CMK (cell line): ENCODE results near the gene CREB3L4.
"Not testable (repeated sequence)": the region's sequence is repeated elsewhere in the genome, so short reads cannot be mapped to it uniquely, and the experiment has no call there.

ENCODE experiments used
- DNase-seq: peaks from one replicate; pipeline ENCODE4 v3.0.0-alpha.2; 2010; ENCODE audit warnings: low read depth

The CREB3L4 gene

DNA sequence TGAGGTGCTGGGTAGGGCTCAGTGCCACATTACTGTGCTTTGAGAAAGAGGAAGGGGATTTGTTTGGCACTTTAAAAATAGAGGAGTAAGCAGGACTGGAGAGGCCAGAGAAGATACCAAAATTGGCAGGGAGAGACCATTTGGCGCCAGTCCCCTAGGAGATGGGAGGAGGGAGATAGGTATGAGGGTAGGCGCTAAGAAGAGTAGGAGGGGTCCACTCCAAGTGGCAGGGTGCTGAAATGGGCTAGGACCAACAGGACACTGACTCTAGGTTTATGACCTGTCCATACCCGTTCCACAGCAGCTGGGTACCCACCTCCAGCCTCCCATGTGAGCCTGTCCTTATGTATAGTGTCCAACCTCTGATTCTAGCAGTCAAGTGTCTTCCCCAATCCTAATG is 8.2 kb upstream of the CREB3L4 start:
- DNase-seq = no peak

DNA sequence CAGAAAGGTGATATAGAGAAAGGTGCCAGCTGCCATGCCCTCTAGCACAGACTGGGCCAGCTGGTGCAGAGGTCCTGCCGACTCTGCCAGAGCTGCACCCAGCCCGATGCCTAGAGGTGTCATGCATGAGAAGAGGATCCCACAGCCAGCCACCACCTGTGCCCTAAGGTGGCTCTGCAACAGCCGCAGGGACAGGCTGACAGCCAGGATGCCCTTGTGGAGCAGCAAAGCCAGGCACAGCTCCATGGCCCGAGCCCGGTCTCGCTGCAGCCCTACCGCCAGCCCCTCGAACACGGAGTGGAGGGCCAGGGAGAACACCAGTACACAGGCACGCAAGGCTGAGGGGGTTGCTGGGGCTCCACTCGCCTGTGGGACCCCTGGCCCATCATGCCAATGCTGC is 7.5 kb upstream of the CREB3L4 start:
- DNase-seq = no peak

DNA sequence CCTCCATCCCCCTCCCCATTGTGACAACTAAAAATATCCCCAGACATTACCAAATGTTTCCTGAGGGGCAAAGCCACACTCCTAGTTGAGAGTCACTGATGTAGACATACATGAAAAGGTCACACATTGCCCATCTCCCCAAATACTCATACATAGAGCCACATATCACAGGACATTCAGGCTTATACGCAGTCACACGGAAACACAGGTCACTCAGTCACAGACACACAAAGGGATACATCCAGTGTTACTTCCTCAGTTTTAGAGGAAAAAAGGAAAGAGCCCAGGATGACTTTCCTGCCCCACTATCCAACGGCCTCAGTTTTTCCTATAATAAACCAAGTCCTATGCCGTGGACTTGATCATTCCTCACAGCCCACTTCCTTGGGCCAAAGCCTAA is 6.3 kb upstream of the CREB3L4 start:
- DNase-seq = no peak

GRCh38 chr1:153962088-153963029 is 5.3 kb upstream of the CREB3L4 start:
- DNase-seq = no peak

DNA sequence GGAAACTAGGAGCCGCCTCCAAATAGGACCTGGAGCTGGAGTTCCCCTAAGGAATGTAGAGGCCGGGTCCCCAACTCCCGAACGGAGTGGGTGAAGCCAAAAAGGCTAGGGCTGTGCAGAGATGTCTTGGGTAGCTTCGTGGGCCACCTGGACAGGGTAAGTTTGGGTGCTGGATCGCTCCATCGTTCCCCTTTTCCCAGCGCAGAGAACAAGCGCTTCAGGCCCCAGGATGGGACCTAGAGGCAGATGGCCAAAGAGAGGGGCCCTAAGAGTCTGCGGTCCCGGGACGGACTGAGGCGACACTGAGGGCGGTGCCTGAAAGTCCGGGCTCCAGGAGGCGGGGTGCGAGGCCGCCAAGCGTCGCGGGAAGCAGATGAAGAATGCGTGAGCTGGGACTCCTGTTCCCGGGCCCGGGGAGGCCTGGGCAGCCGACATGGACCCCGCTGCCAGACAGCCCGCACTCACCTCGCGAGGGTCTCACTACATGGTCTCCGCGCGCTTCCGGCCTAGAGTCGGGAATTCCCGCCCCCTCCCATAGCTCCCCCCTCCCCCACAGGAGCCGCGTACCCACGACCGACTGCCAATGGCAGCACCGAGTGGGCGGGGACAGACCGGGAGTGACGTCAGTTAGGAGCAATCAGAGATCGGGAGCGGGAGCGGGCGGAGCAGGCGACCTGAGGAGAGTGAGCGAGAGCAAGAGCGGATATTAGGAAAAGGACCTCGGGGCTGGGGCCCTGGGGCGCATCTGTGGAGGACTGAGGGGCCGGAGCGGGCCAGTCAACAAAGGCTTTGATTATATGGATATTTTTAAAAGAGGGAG is 4.5 kb upstream of the CREB3L4 start, which contains the start of gene SLC39A1:
Gene SLC39A1 (minus strand): TSS at position 508 of the 820 bp plus-strand sequence. CDS start 822 bp downstream, outside the sequence.
- DNase-seq = peak; percentile 95

DNA sequence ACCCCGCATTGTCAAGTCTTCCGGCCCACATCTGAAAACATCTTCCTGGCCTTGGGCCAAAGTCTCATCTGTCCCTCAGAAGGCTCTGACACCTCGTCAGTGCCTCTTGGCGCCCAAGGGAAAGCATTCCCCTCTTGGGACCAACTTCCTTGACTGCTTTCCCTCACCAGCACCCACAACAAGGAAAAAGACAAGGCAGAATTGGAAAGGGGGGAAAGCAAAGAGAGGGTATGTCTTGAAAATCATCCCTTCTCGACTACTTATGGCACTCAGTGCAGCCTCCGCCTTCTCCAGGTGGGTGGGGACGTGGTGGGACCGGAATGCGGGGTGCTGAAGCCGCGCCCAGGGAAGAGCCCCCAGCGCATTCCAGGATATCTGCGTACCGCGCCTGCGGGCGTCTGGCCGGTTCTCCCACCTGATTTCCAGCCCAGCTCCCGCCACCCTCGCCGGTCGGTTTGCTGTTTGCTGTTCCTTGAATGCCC is 3.8 kb upstream of the CREB3L4 start:
- DNase-seq = no peak

- no peak for DNase-seq
Observed at GRCh38 chr1:153968000-153968363, 280 bp downstream of the CREB3L4 start.

GRCh38 chr1:153968408-153968807 is 706 bp downstream of the CREB3L4 start:
- no peak for DNase-seq

DNA sequence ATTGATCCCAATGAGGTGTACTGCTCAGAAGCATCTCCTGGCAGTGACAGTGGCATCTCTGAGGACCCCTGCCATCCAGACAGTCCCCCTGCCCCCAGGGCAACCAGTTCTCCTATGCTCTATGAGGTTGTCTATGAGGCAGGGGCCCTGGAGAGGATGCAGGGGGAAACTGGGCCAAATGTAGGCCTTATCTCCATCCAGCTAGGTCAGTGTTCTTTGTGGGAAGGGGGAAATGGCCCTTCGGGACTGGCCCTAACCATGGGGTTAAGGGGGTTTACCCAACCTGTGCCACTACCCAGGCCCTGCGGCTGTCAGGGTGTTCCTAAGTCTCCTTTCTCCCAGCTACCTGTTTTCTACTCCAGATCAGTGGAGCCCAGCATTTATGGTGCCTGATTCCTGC is 1.3 kb downstream of the CREB3L4 start:
- DNase-seq = no peak

DNA sequence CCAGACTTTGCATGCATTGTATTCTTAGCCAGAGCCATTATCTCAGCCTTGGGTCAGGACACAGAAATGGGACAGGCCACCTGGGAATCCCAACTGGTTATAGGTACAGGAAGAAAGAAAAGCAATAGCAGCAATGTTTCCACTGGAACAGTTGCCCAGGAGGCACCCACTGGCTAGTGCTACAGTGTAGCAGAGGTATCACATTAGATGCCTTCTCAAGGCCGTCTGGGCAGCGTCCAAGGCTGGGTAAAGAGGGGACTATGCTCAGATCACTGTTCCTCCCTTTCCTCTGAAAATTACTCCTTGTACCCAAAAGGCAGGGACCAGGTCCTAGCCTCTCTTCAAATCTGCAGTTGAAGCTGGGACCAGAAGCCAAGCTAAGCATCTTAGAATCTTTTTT is 2.6 kb downstream of the CREB3L4 start:
- DNase-seq = no peak

- DNase-seq = no peak
Observed at GRCh38 chr1:153973071-153973470, 5.4 kb downstream of the CREB3L4 start.

DNA sequence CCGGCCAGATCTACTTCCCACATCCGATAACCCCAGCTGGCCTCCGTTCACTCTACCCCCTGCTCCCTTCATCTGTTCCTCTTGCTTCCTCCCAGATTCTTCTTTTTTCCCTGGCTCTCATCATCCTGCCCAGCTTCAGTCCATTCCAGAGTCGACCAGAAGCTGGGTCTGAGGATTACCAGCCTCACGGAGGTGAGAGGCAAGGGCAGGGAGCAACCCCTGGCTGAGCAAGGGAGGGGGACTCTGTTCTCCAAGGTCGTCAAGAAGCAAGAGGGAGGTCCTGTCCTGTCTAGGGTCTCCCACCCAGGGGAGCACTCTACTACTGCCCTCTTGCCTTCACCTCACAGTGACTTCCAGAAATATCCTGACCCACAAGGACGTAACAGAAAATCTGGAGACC is 5.8 kb downstream of the CREB3L4 start:
- no peak for DNase-seq

GRCh38 chr1:153976819-153977249 is 9.1 kb downstream of the CREB3L4 start:
- no peak for DNase-seq

- no peak for DNase-seq
Observed at GRCh38 chr1:153977250-153978240, 9.8 kb downstream of the CREB3L4 start, which contains the start of gene JTB. JTB (minus strand) TSS chr1:153977674; CDS start chr1:153977252, 422 bp downstream.

GRCh38 chr1:153978274-153978909 is 10.7 kb downstream of the CREB3L4 start:
- no peak for DNase-seq

GRCh38 chr1:153979091-153979490 is 11.4 kb downstream of the CREB3L4 start:
- not testable (repeated sequence) for DNase-seq

DNA sequence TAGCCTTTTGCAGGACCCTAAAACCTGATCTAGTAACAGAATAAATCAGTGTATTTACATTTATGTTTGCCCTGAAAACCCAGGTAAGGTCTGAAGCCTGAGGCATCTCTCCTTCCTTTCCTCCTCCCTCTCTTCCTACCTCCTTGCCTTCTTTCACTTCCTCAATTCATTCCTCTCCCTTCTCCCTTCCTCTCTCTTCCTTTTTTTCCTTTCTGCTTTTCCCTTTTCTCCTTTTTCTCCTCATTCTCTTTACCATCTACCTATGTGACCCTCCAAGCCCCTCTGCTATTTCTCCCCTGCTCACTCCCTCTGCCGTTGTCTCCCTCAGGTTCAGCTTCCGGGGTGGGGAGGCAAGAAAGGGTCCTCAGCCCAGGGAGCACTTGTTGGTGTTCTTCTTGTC is 14.0 kb downstream of the CREB3L4 start:
- DNase-seq = not testable (repeated sequence)

GRCh38 chr1:153984123-153984894 is 16.6 kb downstream of the CREB3L4 start:
- no peak for DNase-seq

GRCh38 chr1:153985341-153985912 is 17.7 kb downstream of the CREB3L4 start:
- no peak for DNase-seq
